Right forelimb (tissue), 1 donor: ENCODE results near the gene CTDSP1.

Experiments
- DNase-seq: peaks from one replicate; pipeline ENCODE4 v3.0.0-alpha.2; 2018

CTDSP1 gene

DNA sequence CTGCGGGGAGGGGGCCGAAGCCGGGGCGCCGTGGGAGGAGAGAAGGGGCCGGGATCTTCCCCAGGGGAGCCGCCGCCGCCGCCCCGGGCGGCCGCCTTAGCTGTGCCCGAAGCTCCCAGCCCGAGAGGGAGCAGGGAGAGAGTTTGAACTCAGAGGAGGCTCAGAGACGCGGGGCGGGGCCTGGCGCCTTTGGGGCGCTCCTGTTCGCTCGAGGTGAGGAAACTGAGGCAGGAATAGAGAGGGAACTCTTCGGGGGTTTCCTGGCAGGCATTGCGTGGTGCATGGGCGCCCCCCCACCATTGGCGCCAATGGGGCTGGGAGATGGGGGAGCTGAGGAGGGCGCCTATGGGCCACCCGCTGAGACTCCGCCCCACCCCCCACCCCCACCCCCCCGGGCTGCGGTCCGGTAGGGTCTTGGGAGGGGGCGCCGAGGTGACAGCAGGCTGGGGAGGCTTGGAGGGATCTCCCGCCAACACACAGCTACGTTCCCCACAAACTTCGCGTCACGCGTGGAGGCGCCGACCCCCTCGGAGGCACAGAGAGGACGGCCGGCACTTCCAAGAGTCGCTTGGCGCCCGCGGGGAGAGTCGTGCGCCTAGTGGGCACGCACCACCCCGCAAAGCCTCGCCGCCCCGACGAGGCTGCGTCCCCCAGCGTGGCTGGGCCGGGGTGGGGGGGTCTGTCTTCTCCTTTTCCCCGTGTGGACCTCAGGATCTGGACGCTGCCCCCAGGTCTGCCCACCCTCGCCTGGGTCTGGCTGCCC is 680 bp downstream of the CTDSP1 start:
- peak; percentile 76 for DNase-seq

- DNase-seq: no peak
Measured at GRCh38 chr2:218400930-218401881, 1.5 kb downstream of the CTDSP1 start.

DNA sequence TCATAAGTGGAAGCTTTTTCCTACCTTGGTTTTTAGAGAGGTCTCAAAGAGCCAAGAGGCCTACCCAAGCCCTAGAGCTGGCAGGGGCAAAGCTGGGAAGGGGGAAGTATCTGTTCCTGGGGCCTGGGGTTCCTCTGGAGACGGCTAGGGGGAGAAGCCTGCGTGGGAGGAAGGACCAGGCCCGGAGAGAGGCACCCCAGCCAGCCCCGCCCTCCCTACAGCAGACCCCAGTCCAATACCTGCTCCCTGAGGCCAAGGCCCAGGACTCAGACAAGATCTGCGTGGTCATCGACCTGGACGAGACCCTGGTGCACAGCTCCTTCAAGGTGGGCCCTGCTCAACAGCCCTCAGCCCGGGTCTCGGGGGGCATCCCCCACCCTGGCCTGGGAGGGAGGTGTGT is 2.2 kb downstream of the CTDSP1 start:
- no peak for DNase-seq

- DNase-seq: no peak
Measured at GRCh38 chr2:218402491-218402901, 2.8 kb downstream of the CTDSP1 start.

DNA sequence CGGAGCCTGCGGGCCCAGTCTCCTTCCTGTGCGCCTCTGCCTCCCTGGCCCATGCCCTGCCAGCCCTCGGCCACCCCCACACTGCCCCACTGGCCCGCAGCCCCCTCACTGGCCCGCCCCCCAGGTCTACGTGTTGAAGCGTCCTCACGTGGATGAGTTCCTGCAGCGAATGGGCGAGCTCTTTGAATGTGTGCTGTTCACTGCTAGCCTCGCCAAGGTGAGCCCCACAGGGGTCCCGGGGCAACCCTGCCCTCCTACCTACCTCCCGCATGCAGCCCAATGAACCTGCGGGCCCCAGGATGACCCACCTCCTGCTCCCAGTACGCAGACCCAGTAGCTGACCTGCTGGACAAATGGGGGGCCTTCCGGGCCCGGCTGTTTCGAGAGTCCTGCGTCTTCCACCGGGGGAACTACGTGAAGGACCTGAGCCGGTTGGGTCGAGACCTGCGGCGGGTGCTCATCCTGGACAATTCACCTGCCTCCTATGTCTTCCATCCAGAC is 3.3 kb downstream of the CTDSP1 start:
- DNase-seq: no peak

DNA sequence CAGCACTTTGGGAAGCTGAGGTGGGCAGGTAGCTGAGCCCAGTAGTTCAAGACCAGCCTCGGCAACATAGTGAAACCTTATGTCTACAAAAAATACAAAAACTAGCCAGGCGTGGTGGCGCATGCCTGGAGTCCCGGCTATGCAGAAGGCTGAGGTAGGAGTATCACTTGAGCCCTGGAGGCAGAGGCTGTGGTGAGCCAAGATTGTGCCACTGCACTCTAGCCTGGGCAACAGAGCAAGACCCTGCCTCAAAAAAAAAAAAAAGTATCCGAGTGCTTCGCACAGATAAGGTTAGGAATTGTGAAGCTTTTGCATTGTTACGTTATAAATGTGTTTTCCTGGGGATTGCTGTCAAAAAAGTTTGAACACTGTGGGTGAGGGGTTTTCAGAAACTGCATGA is 4.1 kb downstream of the CTDSP1 start:
- no peak for DNase-seq

GRCh38 chr2:218404351-218405085 is 4.8 kb downstream of the CTDSP1 start:
- no peak for DNase-seq

- DNase-seq: no peak
Measured at GRCh38 chr2:218405086-218405745, 5.5 kb downstream of the CTDSP1 start.

DNA sequence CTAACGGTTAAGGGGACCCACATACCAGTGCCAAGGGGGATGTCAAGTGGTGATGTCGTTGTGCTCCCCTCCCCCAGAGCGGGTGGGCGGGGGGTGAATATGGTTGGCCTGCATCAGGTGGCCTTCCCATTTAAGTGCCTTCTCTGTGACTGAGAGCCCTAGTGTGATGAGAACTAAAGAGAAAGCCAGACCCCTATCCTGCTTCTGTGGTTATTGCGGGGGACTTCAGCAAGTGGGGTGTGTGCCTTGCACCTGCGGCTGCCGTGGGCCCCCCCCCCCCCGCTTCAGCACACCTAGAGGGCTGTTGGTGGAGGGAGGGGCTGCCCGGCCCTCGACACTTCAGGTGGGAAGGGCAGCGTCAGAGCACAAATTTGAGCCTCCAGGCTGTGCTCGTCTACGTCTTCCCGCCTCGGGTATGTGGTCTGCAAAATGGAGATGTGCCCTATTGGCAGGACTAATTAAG is 6.1 kb downstream of the CTDSP1 start:
- DNase-seq: no peak

DNA sequence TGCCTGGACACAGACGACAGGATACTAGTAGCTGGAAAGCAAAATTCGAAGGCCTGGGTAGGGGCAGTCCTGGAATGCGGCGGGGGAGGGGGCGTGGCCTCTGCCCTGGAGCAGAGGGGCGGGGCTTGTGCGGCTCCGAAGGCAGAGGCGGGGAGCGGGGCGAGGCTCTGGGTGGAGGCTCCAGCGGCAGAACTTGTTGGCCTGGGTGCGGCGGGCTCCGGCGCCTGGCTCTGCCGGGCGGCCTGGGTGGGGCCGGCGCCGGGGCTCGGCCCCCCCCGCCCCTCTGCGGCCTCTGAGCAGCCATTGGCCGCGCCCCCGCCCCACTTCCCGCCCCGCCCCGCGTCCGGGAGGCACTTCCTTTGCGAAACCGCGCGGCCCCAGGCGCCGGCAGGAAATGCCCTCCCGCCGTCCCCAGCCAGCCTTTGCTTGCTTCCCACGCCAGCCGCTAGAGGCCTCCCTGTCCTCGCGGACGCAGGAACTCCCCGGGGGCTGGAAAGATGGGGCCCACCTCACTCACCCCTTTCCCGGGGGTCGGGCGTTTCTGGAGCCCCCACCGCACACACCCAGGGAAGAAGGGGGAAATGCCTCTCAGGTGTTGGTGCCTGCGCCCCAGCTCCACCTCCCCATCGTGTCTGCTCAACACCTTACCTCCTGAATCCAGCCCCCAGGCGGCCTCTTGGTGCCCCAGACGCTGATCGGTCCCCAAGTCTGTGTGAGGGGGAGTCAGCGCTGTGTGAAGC is 6.7 kb downstream of the CTDSP1 start:
- peak; percentile 97 for DNase-seq

GRCh38 chr2:218406949-218407618 is 7.4 kb downstream of the CTDSP1 start:
- peak; percentile 83 for DNase-seq

GRCh38 chr2:218407717-218408116 is 8.0 kb downstream of the CTDSP1 start:
- no peak for DNase-seq

GRCh38 chr2:218418321-218418716 is 18.7 kb downstream of the CTDSP1 start:
- no peak for DNase-seq

DNA sequence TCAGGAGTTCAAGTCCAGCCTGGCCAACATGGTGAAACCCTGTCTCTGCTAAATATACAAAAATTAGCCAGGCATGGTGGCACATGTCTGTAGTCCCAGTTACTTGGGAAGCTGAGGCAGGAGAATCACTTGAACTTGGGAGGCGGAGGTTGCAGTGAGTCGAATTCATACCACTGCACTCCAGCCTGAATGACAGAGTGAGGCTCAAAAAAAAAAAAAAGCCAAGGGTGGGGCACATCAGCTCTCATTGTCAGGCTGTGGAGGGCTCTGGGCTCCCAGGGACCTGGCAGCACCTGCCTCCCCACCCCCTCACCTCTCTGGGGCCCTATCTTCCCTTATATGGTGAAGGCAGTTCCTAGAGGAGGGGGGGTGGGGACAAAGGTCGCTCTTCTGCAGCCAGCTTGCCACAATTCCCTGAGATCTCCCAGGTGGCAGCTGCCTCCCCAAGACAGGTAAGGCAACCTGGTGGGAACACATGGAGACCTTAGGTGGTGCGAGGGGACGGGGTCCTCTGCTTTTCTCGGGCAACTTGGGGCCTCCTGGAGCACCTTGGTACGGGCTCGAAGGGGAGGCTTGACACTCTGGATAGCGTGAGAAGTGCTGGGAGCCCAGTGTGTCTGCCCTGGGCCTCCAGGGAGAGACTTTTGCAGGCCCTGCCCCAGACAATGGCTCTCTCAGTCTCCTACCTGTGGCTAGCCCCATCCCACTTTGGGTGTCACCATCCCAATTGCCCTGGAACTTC is 19.2 kb downstream of the CTDSP1 start, which contains the start of gene VIL1:
TSS of gene VIL1 (plus strand) at position 407 of the 742 bp plus-strand sequence. CDS start 4,656 bp downstream, outside the sequence.
- no peak for DNase-seq

DNA sequence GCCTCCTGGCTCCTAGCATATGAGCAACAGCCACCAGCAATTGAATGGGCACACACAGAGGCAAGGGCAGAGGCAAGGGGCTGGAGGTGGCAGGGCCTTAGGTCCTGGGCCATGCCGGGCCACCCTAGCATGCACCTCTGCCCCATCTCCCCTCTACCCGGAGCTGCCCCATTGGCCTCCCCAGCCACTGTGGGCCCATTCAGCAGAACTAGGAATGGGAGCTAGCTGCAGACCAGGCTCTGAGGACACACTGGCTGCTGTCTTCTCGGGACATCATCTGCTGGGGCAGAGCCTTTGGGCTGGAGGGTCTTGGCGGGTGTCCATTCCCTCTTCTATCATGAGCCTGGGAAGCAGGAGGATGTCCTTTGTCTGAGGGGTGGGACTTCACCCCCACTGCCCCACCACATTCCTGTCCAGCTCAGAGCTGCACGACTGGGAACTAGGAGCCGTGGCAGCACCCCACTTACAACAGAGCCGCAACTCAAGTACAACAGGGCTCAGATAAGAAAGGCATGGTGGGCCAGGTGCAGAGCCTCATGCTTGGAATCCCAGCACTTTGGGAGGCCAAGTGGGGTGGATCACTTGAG is 20.1 kb downstream of the CTDSP1 start:
- DNase-seq: no peak

DNA sequence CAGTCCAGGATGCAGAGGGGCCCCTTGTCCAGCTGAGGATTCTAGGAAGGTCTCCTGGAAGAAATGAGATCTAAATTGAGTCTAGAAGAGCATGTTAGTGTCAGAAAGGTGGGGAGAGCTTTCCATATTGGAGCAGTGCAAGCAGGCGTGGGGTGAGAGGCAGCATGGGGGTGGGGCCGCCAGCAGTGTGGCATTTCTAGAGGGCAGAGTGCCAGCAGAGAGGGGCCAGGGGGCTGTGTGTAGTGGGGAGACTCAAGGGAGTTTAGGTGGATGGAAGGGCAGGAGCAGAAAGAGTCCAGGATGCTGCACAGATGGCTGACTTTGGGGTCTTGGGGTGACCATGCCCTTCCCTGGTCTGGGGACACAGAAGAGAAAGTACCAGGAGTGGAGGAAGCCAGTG is 21.4 kb downstream of the CTDSP1 start:
- DNase-seq: no peak

GRCh38 chr2:218422403-218423086 is 22.9 kb downstream of the CTDSP1 start:
- no peak for DNase-seq

DNA sequence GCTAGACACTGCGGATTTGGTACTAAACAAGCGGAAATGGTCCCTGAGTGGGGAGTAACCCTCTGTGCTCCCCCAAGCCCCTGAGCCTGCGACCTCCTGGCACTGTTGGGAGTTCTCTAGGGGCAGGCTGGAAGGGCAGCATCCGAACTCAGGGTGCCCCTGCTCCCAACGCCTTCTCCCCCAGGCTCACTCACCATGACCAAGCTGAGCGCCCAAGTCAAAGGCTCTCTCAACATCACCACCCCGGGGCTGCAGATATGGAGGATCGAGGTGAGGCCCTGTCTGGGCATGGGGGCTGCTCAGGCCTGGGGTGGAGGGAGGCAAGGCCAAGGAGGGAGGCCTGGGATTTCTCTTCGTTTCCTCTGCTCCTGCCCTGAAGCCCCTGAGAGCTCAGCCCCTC is 23.9 kb downstream of the CTDSP1 start:
- DNase-seq: no peak

DNA sequence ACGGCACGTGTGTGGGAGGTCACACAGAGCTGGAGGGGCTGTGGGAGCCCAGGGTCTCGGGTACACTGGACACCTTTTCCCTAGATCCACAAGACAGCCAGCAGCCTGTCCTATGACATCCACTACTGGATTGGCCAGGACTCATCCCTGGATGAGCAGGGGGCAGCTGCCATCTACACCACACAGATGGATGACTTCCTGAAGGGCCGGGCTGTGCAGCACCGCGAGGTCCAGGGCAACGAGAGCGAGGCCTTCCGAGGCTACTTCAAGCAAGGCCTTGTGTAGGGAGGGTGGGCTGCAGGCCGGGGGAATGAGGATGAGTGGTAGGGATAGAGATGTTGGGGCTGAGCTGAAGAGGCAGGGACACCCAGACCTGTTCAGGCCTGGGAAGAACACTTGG is 25.9 kb downstream of the CTDSP1 start:
- no peak for DNase-seq
